HG03066 (cell line): ENCODE measurements around the gene AJUBA.
"Not testable (repeated sequence)": the region's sequence is repeated elsewhere in the genome, so short reads cannot be mapped to it uniquely, and the experiment has no call there.

Experiments
- ATAC-seq: cut with Tn5 transposase; IDR thresholded peaks from one replicate; pipeline ENCODE4 v1.9.1; 2021; ENCODE audit warnings: low read depth; ENCODE audit not compliant: unreplicated experiment

Gene AJUBA

DNA sequence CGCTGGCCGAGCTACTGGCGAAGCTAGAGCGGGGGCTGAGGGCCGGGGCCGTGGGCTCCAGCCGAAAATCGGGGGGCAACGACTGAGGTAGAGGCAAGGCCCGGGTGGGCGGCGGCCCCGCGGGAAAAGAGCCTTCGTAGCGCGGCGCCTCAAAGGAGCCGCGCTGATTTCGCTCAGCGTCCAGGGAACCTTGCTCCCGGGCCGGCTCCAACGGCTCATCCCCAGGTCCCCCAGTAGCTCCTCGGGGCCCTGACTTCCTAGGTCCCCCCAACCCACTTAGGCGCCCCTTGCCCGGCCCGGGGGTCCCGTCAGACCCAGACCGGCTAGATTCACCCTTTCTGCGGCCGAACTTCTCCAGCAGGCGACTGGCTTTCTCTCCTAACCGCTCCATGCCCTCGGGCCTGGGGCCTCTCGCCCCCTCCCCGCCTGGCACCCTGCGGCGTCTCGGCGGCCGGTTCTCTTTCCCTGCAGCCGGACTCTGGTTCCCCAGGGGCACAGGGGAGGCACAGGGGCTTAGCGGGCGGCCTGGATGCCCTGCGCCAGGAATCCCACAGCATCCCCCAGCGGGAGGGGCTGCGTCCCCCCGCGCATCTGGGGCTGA, 375 bp downstream of the AJUBA start:
- no peak for ATAC-seq

DNA sequence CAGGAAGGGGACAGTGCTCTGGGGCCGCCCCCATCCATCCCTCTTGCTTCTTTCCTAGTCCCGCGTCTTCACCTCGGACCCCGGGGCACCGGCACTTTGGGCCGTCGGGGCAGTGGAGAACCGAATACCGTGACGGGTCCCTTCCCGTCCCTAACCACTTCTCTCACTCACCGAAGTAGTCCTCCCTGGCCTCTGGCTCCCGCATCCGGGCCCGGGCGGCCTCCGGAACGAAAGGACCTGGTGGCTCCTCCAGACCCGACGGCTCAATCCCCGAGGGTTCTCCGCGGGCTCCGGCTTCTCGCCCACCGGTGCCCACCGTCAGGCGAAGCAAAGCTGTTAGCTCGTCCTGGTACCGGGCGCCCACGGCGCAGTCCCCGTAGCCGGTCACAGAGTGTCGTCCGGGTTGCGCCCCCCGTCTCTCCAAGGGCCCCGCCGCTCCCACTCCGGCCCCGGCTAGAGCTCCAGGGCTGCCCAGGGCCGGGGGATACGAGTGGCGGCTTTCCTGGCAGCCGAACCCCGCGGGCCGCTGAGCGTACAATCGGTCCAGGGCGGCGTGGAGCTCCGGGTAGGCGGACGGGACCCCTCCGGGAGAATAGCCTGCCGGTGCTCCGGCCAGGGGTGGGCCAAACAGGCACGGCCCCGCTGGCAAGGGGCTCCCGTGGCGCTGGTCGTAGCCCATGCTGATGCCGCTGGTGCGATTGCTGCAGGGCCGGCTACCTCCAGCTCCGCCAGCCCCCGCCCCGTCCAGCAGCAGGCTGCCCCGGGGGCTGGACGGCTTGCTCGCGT, 1.1 kb downstream of the AJUBA start:
- ATAC-seq: no peak

DNA sequence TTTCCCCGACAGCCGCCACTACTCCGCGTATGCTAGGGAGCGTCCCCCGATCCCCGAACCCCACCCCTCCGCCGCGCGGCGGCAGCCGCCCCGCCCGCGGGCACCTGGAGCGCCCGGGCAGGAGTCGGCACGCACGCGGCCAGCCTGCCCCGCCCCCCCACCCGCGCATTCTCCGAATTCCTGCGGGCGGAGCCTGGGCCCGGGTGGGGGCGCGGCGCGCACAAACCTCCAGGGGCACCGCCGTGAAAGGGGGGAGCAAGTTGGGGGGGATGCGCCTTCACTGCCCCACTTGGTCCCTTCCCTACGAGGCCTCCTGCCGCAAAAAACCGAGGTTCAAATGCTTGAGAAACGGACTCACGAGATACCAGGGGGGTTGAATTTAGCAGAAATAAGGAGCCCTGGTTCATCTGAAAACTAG, 1.7 kb downstream of the AJUBA start:
- no peak for ATAC-seq

DNA sequence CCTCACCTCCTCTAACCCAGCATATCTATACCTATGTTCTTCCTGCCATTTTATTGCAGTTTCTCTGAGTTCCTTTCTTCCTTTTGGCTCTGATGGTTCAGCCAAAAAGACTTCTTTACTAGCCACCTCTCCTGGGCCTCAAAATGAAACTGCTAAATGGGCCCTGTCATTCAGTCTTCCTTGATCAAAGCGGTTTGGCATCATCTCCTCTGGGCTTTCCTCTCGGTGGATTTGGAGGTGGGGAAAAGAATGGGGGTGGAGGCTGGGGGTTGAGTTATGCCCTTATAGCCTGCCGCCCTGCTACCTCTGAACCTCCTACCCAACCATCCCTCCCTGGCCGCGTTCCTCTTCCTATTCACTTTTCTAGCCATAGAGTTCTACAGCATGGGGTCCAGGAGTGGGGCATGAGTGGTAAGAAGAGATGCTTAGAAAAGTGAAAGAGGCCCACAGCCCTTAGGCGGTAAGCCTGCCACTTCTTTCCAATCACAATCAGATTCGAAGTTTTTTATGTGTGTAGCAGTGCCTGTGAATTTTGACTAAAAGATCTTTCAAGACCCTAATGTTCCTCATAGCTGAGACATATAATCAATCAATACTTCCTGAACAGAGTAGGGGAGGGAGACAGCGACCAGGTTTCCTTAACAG, 2.5 kb downstream of the AJUBA start:
- ATAC-seq: no peak

DNA sequence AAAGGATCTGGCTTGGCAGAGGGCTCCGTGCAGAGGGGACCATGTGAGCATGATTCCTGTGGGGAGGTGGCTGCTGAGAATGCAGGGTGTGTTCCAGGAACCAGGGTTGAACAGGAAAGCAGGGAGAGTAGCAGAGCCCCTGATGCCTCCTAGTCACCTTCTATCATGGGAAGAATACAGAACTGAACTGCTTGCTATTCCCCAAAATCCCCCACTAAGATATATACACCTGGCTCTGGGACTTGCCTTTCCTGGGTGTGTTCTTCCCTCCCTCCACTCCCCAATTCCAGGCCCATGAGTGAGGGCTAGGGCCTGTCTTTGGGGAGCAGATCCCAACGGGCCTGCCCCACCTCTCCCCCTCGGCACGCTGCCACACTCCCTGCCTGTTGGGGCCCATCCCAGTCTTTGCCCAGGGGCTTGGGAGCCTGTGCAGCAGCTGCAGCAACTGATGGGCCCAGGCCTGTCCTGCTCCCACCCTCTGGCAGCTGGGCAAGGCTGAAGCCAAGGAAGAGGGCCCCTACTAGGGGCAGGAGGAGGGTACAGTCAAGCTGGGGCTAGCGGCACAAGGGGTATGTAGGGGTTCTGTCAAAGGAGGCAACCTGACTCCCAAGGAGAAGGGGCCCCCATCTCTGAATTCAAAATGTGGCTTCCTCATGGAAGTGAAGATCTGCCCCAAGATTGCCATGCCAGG, 3.2 kb downstream of the AJUBA start:
- no peak for ATAC-seq

DNA sequence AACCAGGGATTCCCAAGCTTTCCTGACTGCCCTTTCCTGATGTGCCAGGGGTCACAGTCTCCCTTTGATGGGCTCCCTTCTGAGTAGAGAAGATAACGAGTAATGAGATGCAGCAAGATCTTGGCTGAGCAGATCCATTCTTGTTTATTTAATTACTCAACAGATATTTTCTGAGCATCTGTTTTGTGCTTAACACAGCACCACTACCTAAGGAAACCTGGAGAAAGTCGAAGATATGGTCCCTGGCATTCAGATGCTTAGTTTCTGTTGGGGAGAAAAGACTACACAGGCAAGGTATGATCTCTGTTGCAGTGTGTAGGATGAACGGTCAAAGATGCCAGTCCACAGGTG, 3.9 kb downstream of the AJUBA start:
- no peak for ATAC-seq

DNA sequence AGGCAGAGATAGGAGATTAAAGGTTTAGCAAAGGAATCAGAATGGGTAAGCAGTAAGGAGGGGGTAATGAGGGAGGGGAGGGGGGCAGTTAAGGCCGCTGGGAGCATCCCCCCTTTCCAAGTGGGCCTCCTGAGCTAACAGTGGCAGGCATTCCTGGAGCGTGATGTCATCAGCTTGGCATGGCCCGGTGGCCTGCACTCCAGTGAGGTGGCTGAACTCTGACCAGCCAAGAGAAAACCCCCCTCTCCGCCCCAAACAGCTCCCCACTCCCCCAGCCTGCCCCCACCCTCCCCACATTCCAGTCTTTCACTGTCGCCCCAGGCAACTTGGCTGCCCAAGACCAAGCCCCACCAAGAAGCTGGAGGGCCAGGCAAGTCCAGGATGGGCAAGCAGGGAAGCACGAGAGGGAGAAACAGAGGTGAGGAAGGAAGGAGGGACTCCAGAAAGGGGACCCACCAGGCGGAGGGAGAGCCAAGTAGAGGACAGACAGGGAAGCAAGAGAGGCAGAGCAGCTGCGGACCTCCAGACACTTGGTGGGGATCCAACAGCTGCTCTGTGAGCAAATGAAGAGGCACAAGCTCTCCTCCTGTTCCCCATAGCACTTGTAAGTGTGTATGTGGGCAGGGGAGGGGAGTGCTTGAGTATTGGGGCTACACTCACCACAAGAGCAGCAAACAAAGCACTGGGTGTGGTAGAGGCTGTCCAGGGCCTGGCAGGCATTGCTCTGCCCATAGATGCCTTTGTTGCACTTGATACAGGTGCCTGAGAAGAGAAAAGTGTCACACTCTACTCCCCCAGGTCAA, 4.5 kb downstream of the AJUBA start:
- ATAC-seq: no peak

DNA sequence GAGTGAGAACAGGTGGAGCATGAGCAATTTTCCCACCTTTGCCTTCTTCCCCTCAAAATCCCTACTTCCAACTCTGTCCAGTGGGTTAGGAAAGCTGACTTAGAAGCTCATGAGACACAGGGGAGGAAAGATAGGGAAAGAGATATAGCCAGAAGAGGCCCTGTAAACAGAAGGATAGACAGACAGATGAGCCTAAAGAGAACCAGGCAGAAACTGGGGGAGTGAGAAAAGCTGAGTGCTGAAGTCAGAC, 5.0 kb downstream of the AJUBA start:
- ATAC-seq: no peak

DNA sequence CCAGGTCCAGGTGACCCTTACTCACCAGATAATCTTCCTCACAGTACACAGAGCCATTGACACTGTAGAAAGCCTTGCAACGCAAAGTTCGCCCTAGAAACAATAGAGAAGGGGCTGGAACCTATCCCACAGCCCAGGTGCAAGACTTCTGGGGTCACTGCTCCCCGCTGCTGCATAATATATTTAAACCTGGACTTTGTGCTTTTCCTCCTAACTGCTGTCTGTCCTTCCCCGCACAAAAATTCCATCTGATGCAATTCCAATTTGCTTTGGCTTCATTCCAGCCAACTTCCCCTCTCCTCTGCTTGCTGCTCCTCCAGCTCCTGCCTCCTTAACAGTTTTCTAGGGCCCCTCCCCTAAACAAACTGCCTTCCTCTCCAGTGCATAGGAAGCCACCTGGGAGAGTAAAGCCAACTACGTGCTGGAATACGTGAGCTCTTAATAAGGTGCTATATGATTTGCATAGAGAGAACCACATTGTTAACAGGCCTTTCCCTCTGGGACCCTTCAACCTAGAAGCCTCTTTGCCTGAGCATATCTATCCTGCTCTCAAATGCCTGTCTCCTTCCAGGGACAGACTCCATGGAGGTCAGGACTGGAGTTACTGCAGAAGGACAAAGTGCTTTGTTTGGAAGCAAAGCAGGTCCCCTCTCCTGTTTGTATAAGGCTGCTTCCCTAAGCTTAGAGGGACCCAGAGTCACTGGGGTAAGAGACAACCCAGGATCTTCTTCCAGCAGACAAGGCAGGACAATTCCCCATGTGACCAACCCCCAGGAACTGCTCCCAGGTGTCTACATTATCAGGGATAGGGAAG, 5.5 kb downstream of the AJUBA start:
- no peak for ATAC-seq

DNA sequence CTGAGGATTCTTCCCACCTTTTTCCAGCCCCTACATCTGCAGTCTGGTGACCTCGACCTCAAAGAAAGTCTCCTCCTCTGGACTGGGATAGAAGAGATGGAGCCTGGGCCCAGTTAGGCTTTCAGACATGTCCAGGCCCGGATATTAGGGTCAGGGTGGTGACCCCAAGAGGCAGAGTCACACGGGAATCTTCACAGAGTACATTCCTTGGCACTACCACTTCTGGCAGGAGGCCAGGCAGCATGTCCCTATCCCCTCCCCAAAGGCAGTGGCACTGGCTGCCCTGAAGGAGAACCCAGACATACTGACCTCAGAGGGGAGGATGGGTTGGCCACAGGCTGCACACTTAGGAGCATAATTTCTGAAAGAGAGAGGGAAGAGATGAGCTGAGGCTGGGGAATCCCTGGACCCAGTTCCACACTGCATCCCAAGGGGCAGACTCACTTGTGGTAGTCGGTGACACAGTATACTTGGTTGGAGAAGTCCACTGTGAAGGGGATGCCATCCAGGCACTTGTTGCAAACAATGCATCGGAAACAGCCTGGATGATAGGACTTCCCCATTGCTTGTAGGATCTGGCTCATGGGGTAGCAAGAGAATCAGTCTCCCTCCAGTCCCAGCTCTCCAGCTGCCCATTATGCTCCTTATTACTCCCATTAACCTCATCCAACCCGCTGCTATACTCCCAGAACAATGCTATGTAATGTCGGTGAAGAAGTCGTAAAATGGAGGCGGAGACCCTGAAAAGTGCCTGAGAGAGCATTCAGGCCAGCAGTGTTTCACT, 7.6 kb downstream of the AJUBA start:
- no peak for ATAC-seq

DNA sequence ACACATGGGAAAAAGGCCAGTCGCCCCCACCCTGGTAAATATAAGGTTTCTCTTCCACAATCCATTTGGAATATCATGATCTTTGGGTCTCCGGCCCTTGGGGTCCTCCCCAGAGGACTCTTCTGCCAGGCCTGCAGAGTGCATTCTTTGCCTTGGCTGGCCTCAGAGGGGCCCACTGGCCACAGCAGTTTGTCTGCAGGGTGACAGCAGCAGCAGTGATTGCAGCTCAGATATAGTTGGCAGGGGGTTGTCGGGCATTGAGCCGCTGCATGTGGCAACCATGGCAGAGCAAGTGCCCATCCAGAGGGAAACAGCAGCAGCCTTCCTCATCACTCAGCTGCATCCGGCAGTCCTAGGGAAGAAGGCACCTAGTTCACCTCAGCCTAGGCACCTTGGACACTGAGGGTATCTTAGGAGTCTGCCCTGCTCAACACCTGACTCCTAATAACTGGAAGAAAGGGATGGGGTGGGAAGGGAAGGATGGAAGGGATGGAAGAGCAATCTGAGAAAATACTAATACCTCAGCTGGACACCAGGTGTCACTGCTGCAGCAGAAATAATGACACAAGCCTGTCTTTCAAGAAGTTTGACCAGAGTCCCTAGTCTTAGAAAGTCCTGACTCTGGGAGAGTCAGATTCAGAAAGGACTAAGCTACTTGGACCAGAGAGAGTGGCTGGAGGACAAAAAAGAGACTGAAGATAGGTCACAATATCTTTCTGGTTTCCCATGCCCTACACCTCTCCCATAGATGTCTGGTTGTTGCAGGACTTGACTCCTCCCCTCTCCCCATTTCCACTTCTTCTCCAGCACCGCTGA, 8.9 kb downstream of the AJUBA start:
- no peak for ATAC-seq

DNA sequence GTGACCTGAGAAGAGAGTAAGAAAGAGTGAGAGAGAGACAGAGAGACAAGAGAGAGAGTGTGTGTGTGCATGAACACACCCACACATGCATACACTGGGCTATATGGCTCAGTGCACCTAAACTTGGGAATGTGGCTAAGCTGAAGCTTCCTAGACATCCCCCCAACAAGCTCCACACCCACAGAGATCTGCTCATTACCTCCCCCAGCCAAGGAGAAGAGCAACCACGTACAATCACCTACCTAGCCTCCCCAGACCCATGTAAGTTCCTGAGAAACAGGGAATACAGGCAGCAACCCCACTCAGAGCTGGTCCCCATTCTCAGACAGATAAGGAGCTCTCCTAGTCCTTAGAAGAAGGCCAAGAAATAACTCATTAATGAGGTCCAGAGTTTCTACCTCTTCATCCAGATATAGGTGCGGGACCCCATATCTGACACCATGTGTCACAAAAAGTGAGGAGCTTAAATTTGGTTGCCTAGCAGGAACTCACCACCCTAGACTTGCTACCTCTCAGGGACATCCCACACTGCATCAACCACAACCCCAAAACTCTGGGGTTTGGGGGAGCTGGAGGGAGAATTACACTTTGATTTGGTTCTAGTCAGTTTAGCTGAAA, 9.9 kb downstream of the AJUBA start:
- no peak for ATAC-seq

DNA sequence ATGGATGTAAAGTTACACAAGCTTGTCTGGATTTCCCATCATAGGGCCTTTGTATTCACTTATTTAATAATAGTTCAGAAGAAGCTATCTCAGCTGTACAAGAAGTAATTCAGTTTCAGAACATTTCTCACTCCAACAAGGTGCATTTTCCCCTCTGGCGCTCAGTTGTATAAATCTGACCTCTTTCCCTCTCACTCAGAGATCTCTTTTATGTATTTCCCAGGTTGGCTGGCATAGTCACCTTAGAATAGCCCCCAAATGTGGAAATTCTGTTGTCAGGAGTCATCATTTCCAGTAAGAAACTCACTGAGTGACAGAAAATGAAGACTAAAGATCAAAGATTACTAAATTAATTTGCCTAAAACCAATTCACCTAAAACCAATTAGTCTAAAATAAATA, 11.2 kb downstream of the AJUBA start:
- no peak for ATAC-seq

DNA sequence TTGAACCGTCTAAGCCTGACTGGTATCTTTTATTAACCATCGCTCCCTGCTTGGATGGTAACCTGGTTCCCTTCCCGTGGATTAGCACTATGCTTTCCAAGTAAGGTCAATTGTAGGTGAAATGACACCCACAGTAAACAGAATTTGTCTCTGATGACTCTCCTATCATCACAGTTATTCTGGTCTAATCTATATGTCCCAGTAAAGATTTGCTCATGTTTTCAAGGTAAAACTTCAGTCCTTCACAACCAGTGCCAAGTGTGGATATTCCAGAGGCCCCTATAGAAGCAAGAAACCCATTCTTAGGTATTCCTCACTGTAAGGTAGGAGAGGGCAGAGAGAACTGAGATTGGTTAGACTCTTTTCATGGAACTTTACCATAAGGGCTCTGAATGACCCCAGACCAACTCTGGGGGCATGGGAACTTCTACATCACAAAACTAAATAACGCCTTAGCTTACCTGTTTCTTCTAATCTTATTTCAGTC, 15.5 kb downstream of the AJUBA start:
- no peak for ATAC-seq

DNA sequence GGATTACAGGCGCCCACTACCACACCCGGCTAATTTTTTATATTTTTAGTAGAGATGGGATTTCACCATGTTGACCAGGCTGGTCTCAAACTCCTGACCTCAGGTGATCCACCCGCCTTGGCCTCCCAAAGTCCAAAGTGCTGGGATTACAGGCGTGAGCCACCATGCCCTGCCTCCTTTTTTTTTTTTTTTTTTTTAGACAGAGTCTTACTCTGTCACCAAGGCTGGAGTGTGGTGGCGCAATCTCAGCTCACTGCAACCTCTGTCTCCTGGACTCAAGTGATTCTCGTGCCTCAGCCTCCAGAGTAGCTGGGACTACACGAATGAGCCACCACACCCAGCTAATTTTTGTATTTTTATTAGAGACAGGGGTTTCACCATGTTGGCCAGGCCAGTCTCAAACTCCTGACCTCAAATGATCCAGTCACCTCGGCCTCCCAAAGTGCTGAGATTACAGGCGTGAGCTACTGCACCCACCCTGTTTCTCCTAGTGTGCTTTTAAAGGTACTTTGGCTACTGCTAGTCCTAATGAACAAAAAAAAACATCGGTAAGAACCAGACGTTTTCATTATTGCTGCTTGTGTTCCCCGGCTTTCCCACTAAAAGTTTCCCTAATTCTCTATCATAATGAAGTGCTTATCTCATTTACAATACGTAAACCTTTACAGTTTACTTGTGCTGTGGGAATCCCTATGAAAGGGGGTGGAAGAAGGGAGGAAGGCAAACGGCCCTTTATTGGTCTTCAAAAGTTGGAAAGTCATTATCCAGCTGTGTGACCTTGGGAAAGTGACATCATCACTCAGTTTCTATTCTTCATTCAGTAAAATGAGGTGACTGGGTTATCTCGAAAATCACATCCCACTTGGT, 16.2 kb downstream of the AJUBA start:
- ATAC-seq: not testable (repeated sequence)

DNA sequence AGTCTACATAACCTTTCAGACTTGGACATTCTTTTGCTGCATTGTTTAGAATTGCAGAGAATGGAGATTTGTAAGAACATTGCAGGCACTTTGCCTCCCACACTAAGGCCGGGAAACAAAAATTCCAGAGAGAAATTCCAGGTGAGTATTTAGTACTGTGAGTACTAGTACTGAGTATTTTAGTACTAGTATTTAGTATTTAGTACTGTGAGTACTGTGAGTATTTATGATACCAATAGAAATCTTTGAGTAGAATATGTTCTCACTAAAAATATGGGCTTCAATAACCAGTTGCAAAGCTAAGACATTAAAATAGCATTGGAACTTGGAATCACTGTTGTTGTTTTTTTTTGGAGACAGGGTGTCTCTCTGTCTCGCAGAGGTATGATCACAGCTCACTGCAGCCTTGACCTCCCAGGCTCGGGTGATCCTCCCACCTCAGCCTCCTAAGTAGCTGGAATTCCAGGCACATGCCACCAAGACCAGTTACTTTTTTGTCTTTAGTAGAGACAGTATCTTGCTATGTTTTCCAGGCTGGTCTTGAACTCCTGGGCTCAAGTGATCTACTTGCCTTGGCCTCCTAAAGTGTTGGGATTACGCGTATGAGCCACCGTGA, 20.2 kb downstream of the AJUBA start:
- no peak for ATAC-seq
